ENCODE measurements around the gene CREBZF. TPM values are rescaled to one million over a fixed set of nuclear protein-coding genes. Genes with fewer than 3 reads are reported as not detected.

CREBZF gene
- total RNA-seq, 1 experiment from 2014 or later = 34.4 TPM

Other genes with a start within 250 kb of the CREBZF start
- 0.10 TPM in 1 of 2 replicates, not detected in the other for gene DLG2, start 37.8 kb downstream of the CREBZF start, total RNA-seq (2014; rRNA removed; shearing (Covaris generic); ENCODE audit: low replicate concordance)
- 39.6 and 65.9 TPM in 2 replicates for gene TMEM126B, start 36.5 kb downstream of the CREBZF start, total RNA-seq (2014; rRNA removed; shearing (Covaris generic); ENCODE audit: low replicate concordance)
- gene TMEM126A, start 17.2 kb downstream of the CREBZF start, total RNA-seq (2014; rRNA removed; shearing (Covaris generic); ENCODE audit: low replicate concordance) = 63.7 and 84.1 TPM in 2 replicates
- gene CCDC89, start 21.1 kb upstream of the CREBZF start, total RNA-seq (2014; rRNA removed; shearing (Covaris generic); ENCODE audit: low replicate concordance) = not detected in 2 replicates
- 17.3 and 37.4 TPM in 2 replicates for gene SYTL2, start 146.0 kb upstream of the CREBZF start, total RNA-seq (2014; rRNA removed; shearing (Covaris generic); ENCODE audit: low replicate concordance)
- not detected in 2 replicates for gene CCDC83, start 190.3 kb upstream of the CREBZF start, total RNA-seq (2014; rRNA removed; shearing (Covaris generic); ENCODE audit: low replicate concordance)